Liver (tissue), 9 donors: ENCODE data around the gene FAM228A. TPM values are rescaled to one million over a fixed set of nuclear protein-coding genes. Genes with fewer than 3 reads are reported as not detected.

Source experiments
- DNase-seq: peaks from one replicate; pipeline ENCODE4 v3.0.0-alpha.2; 2017; ENCODE audit warnings: low spot score
- H3K27ac ChIP-seq, 2 donors: one replicate each; pipeline ENCODE4 v1.7.0; 2013; ENCODE audit warnings: inconsistent platforms in 2 of 2, low read length in 2 of 2, control low read depth in 1 of 2, low read depth in 1 of 2, mild to moderate bottlenecking in 1 of 2
- H3K27me3 ChIP-seq, 4 donors: one replicate each; pipeline versions ENCODE4 v1.6.1 to v1.7.0; 2013; ENCODE audit warnings: low read length in 3 of 4, inconsistent platforms in 1 of 4, mild to moderate bottlenecking in 1 of 4, moderate library complexity in 1 of 4; ENCODE audit not compliant: control insufficient read depth in 4 of 4, insufficient read depth in 4 of 4
- H3K36me3 ChIP-seq, 4 donors: one replicate each; pipeline versions ENCODE4 v1.6.1 to v1.7.0; 2013; ENCODE audit warnings: low read length in 3 of 4, mild to moderate bottlenecking in 3 of 4, low read depth in 1 of 4, moderate library complexity in 1 of 4; ENCODE audit not compliant: control insufficient read depth in 4 of 4, insufficient read depth in 3 of 4
- H3K4me1 ChIP-seq, 4 donors: one replicate each; pipeline versions ENCODE4 v1.6.1 to v1.7.0; 2013; ENCODE audit warnings: low read length in 3 of 4, mild to moderate bottlenecking in 3 of 4, moderate library complexity in 1 of 4; ENCODE audit not compliant: control insufficient read depth in 4 of 4, insufficient read depth in 4 of 4
- H3K4me3 ChIP-seq, 3 donors: one replicate each; pipeline versions ENCODE4 v1.6.1 to v1.7.0; 2013; ENCODE audit warnings: low read length in 3 of 3, control low read depth in 1 of 3, low read depth in 1 of 3, mild to moderate bottlenecking in 1 of 3
- H3K9ac ChIP-seq, 2 donors: one replicate each; pipeline ENCODE4 v1.7.0; 2013; ENCODE audit warnings: low read length in 2 of 2, mild to moderate bottlenecking in 2 of 2, moderate library complexity in 2 of 2, control low read depth in 1 of 2, low read depth in 1 of 2
- H3K9me3 ChIP-seq, 4 donors: one replicate each; pipeline versions ENCODE4 v1.6.1 to v1.7.0; 2013; ENCODE audit warnings: low read length in 3 of 4; ENCODE audit not compliant: control insufficient read depth in 4 of 4
- EGR1 ChIP-seq, 2 donors: IDR thresholded peaks; 2 replicates each; pipeline ENCODE4 v1.6.1; 2016 to 2018; ENCODE audit warnings: antibody characterized with exemption in 2 of 2, low read depth in 2 of 2
- FOXA1 ChIP-seq: IDR thresholded peaks from 2 replicates; pipeline ENCODE4 v1.6.1; 2016; ENCODE audit warnings: antibody characterized with exemption
- FOXA2 ChIP-seq: IDR thresholded peaks from 2 replicates; pipeline ENCODE4 v1.6.1; 2016; ENCODE audit warnings: antibody characterized with exemption
- GABPA ChIP-seq, 2 donors: IDR thresholded peaks in 1 of 2; conservative IDR thresholded peaks in 1 of 2; 2 replicates each; pipeline ENCODE4 v1.6.1; 2016; ENCODE audit warnings: antibody characterized with exemption in 2 of 2, mild to moderate bottlenecking in 1 of 2, moderate library complexity in 1 of 2
- HNF4A ChIP-seq, 2 donors: conservative IDR thresholded peaks; 2 replicates each; pipeline ENCODE4 v1.6.1; 2016; ENCODE audit warnings: antibody characterized with exemption in 2 of 2, mild to moderate bottlenecking in 2 of 2
- HNF4G ChIP-seq: IDR thresholded peaks from 2 replicates; pipeline ENCODE4 v1.6.1; 2016; ENCODE audit warnings: antibody characterized with exemption
- JUND ChIP-seq, 2 donors: IDR thresholded peaks; 2 replicates each; pipeline ENCODE4 v1.6.1; 2016; ENCODE audit warnings: antibody characterized with exemption in 2 of 2
- MAX ChIP-seq: IDR thresholded peaks from 2 replicates; pipeline ENCODE4 v1.6.1; 2016; ENCODE audit warnings: antibody characterized with exemption
- NR2F2 ChIP-seq: IDR thresholded peaks from 2 replicates; pipeline ENCODE4 v1.6.1; 2016; ENCODE audit warnings: antibody characterized with exemption
- RAD21 ChIP-seq, 2 donors: IDR thresholded peaks; 2 replicates each; pipeline ENCODE4 v1.6.1; 2016; ENCODE audit warnings: antibody characterized with exemption in 2 of 2, mild to moderate bottlenecking in 2 of 2
- REST ChIP-seq: IDR thresholded peaks from 2 replicates; pipeline ENCODE4 v1.6.1; 2016; ENCODE audit warnings: antibody characterized with exemption, mild to moderate bottlenecking
- RXRA ChIP-seq, 2 donors: IDR thresholded peaks; 2 replicates each; pipeline ENCODE4 v1.6.1; 2017 to 2018; ENCODE audit warnings: antibody characterized with exemption in 2 of 2, mild to moderate bottlenecking in 1 of 2
- SP1 ChIP-seq: IDR thresholded peaks from 2 replicates; pipeline ENCODE4 v1.6.1; 2018; ENCODE audit warnings: antibody characterized with exemption, mild to moderate bottlenecking
- TAF1 ChIP-seq: conservative IDR thresholded peaks from 2 replicates; pipeline ENCODE4 v1.6.1; 2016; ENCODE audit warnings: antibody characterized with exemption, mild to moderate bottlenecking
- YY1 ChIP-seq: IDR thresholded peaks from 2 replicates; pipeline ENCODE4 v1.6.1; 2016; ENCODE audit warnings: antibody characterized with exemption, mild to moderate bottlenecking
- WGBS: extraction: QIAGEN DNeasy Blood & Tissue Kit; methylation state at CpG from one replicate; pipeline ENCODE4 v1.1.7; 2013; 5-methylcytosine and 5-hydroxymethylcytosine counted together
- polyA plus RNA-seq, 2 donors: library from polyadenylated mRNA; stranded (reverse) in 1 of 2; unstranded in 1 of 2; fragments of 200-250 nt in 1 of 2; fragments of >200 nt in 1 of 2; fragmentation: Nextera tagmentation in 1 of 2; extraction: Ambion mirVana in 1 of 2; gene quantifications; one replicate each; pipeline versions ENCODE4 v1.2.1 to v1.2.3, GENCODE V29; 2013 to 2015
- total RNA-seq, 2 donors: library from RNA; depleted of rRNA; stranded (reverse); fragments of >200 nt; gene quantifications; one replicate each; pipeline ENCODE4 v1.2.3, GENCODE V29; 2014
- TF ChIP-seq, protein P1 (sequence below): IDR thresholded peaks from 2 replicates; pipeline ENCODE4 v1.6.1; 2016; ENCODE audit warnings: antibody characterized with exemption
- TF ChIP-seq, protein P2 (sequence below): fragments of 150-350 bp; IDR thresholded peaks from 2 replicates; pipeline ENCODE4 v1.5.1; 2017; ENCODE audit warnings: improper control_type of control experiment, low read depth, low read length; ENCODE audit not compliant: missing input control
- TF ChIP-seq, protein P3 (sequence below): IDR thresholded peaks from 2 replicates; pipeline ENCODE4 v1.6.1; 2016; ENCODE audit warnings: antibody characterized with exemption
- donor health status: healthy.
- donor health status: healthy.
- donor health status: healthy.
- donor health status: healthy.
- donor health status: healthy.

FAM228A gene
- total and polyA plus RNA-seq, 4 donors, result 0.05 to 0.32 (median 0.18) TPM

DNA sequence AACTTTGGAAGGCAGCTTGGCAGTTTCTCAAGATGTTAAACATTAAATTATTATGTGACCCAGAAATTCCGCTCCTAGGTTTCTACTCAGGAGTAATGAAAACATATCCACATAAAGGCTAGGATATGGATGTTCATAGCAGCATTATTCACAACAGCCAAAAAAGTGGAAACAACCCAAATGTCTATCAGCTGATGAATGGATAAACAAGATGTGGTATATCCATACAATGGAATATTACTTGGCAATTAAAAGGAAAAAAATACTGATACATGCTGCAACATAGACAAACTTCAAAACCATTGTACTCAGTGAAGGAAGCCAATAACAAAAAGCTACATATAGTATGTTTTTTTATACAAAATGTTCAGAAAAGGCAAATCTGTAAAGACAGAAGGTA is 12.4 kb upstream of the FAM228A start:
- Histone ChIP-seq H3K27ac (no peak overlapping the region), H3K36me3 (no peaks in the 10 kb centered on the region), H3K9me3 (no peaks in the 10 kb centered on the region), H3K27me3 (no peaks in the 10 kb centered on the region), H3K4me3 (no peak overlapping the region), H3K9ac (no peak overlapping the region), H3K4me1 (no peaks in the 10 kb centered on the region)
- TF ChIP-seq, protein P1, sequence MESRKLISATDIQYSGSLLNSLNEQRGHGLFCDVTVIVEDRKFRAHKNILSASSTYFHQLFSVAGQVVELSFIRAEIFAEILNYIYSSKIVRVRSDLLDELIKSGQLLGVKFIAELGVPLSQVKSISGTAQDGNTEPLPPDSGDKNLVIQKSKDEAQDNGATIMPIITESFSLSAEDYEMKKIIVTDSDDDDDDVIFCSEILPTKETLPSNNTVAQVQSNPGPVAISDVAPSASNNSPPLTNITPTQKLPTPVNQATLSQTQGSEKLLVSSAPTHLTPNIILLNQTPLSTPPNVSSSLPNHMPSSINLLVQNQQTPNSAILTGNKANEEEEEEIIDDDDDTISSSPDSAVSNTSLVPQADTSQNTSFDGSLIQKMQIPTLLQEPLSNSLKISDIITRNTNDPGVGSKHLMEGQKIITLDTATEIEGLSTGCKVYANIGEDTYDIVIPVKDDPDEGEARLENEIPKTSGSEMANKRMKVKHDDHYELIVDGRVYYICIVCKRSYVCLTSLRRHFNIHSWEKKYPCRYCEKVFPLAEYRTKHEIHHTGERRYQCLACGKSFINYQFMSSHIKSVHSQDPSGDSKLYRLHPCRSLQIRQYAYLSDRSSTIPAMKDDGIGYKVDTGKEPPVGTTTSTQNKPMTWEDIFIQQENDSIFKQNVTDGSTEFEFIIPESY, result no peak
- no peak for TF ChIP-seq HNF4G
- TF ChIP-seq REST, result no peak
- no peak for TF ChIP-seq NR2F2
- no peak for TF ChIP-seq SP1
- TF ChIP-seq, protein P2, sequence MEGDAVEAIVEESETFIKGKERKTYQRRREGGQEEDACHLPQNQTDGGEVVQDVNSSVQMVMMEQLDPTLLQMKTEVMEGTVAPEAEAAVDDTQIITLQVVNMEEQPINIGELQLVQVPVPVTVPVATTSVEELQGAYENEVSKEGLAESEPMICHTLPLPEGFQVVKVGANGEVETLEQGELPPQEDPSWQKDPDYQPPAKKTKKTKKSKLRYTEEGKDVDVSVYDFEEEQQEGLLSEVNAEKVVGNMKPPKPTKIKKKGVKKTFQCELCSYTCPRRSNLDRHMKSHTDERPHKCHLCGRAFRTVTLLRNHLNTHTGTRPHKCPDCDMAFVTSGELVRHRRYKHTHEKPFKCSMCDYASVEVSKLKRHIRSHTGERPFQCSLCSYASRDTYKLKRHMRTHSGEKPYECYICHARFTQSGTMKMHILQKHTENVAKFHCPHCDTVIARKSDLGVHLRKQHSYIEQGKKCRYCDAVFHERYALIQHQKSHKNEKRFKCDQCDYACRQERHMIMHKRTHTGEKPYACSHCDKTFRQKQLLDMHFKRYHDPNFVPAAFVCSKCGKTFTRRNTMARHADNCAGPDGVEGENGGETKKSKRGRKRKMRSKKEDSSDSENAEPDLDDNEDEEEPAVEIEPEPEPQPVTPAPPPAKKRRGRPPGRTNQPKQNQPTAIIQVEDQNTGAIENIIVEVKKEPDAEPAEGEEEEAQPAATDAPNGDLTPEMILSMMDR, result no peak
- TF ChIP-seq, protein P3, sequence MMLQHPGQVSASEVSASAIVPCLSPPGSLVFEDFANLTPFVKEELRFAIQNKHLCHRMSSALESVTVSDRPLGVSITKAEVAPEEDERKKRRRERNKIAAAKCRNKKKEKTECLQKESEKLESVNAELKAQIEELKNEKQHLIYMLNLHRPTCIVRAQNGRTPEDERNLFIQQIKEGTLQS, result no peak
- TF ChIP-seq HNF4A (conservative IDR thresholded peaks at IDR 0.05), result no peak
- TF ChIP-seq MAX, result no peak
- TF ChIP-seq YY1, result no peak
- no peak for TF ChIP-seq JUND (IDR thresholded peaks at IDR 0.05)
- no peak for TF ChIP-seq FOXA2
- TF ChIP-seq RXRA (IDR thresholded peaks at IDR 0.05), result no peak
- TF ChIP-seq GABPA (IDR thresholded peaks at IDR 0.05 in 1 of 2, conservative IDR thresholded peaks at IDR 0.05 in 1 of 2), result no peak
- no peak for TF ChIP-seq EGR1 (IDR thresholded peaks at IDR 0.05; ENCODE audit: low read depth in 2 of 2)
- no peak for TF ChIP-seq FOXA1
- no peak for TF ChIP-seq TAF1
- no peak for TF ChIP-seq RAD21 (IDR thresholded peaks at IDR 0.05)
- no peak for DNase-seq
- WGBS, result 97% methylated on average over 1 of the region's 1 CpG

- DNase-seq, result no peak
- no peaks in the 10 kb centered on the region for H3K36me3 ChIP-seq
- H3K27me3 ChIP-seq, result no peaks in the 10 kb centered on the region
- no peak overlapping the region for H3K9ac ChIP-seq
- H3K4me1 ChIP-seq, result no peaks in the 10 kb centered on the region
- 54% methylated on average over 3 of the region's 3 CpGs for WGBS
- no peaks in the 10 kb centered on the region for H3K9me3 ChIP-seq
- no peak overlapping the region for H3K27ac ChIP-seq
- H3K4me3 ChIP-seq, result no peak overlapping the region
- TF ChIP-seq REST (no peak), JUND (IDR thresholded peaks at IDR 0.05) (no peak), RAD21 (IDR thresholded peaks at IDR 0.05) (no peak), FOXA1 (no peak), SP1 (no peak), NR2F2 (no peak), GABPA (IDR thresholded peaks at IDR 0.05 in 1 of 2, conservative IDR thresholded peaks at IDR 0.05 in 1 of 2) (no peak), RXRA (IDR thresholded peaks at IDR 0.05) (no peak), EGR1 (IDR thresholded peaks at IDR 0.05; ENCODE audit: low read depth in 2 of 2) (no peak), TAF1 (no peak), MAX (no peak)
- TF ChIP-seq, protein P1, result no peak
Measured at GRCh38 chr2:24163186-24163585, 11.7 kb upstream of the FAM228A start.
